ENCODE measurements around the gene OSTC.

OSTC gene

GRCh38 chr4:108650212-108651013, at the start of gene OSTC:
TSS of gene OSTC (plus strand) at chr4:108650599. CDS start at chr4:108650656, 57 bp downstream.
- no peaks in the 10 kb centered on the region for H4K20me1 ChIP-seq (ENCODE audit: insufficient read depth, low read length)
- H3K79me2 ChIP-seq (ENCODE audit: low read length): peaks cover 49% of the 10 kb centered on the region
- H3K36me3 ChIP-seq (replicated peaks; ENCODE audit: insufficient read depth, low read length): no peaks in the 10 kb centered on the region
- no peaks in the 10 kb centered on the region for H3F3A ChIP-seq (ENCODE audit: insufficient read depth, low read length)
- no peak for TF ChIP-seq EZH2 (optimal IDR thresholded peaks at IDR 0.05; ENCODE audit: low read depth, low read length)
- peak; percentile 16; the same call in 1 of the 2 replicates for TF ChIP-seq CTCF (IDR thresholded peaks at IDR 0.05; ENCODE audit: low read length)
- TF ChIP-seq EZH2phosphoT487 (IDR thresholded peaks at IDR 0.05; ENCODE audit: low read length): no peak
- peak; percentile 93 for DNase-seq
- no peaks in the 10 kb centered on the region for H3K27me3 ChIP-seq (replicated peaks; ENCODE audit: insufficient read depth, low read length)
- H2AFZ ChIP-seq (ENCODE audit: low read length): peak within 1 kb of the TSS; percentile 76
- H3K4me1 ChIP-seq (ENCODE audit: low read length): 0 out of 2 replicates have a peak, but pooled peaks cover 4% of the 10 kb centered on the region
- peak within 1 kb of the TSS; percentile 92 for H3K4me3 ChIP-seq (ENCODE audit: low read length)
- H3K4me2 ChIP-seq (ENCODE audit: low read depth, low read length): peak within 1 kb of the TSS; percentile 83
- no peaks in the 10 kb centered on the region for H3K9me3 ChIP-seq (replicated peaks; ENCODE audit: insufficient read depth, low read length)
- peak within 1 kb of the TSS; percentile 83 for H3K9ac ChIP-seq (ENCODE audit: low read length)
- H3K27ac ChIP-seq (ENCODE audit: low read length): peak within 1 kb of the TSS; percentile 55; the same call in 1 of the 2 replicates
- H3K9me2 ChIP-seq (replicated peaks; ENCODE audit: insufficient read depth, low read length): no peaks in the 10 kb centered on the region

GRCh38 chr4:108601106-108601505, 49.3 kb upstream of the OSTC start:
- H3K27me3 ChIP-seq (replicated peaks; ENCODE audit: insufficient read depth, low read length): no peaks in the 10 kb centered on the region
- H3K9ac ChIP-seq (ENCODE audit: low read length): no peak overlapping the region
- TF ChIP-seq EZH2 (optimal IDR thresholded peaks at IDR 0.05; ENCODE audit: low read depth, low read length) (no peak), EZH2phosphoT487 (IDR thresholded peaks at IDR 0.05; ENCODE audit: low read length) (no peak), CTCF (IDR thresholded peaks at IDR 0.05; ENCODE audit: low read length) (no peak)
- H3K36me3 ChIP-seq (replicated peaks; ENCODE audit: insufficient read depth, low read length): no peaks in the 10 kb centered on the region
- no peaks in the 10 kb centered on the region for H3K9me3 ChIP-seq (replicated peaks; ENCODE audit: insufficient read depth, low read length)
- H3K4me2 ChIP-seq (ENCODE audit: low read depth, low read length): no peak overlapping the region
- no peaks in the 10 kb centered on the region for H4K20me1 ChIP-seq (ENCODE audit: insufficient read depth, low read length)
- no peak overlapping the region for H3K27ac ChIP-seq (ENCODE audit: low read length)
- H3K4me3 ChIP-seq (ENCODE audit: low read length): no peak overlapping the region
- H3K9me2 ChIP-seq (replicated peaks; ENCODE audit: insufficient read depth, low read length): no peaks in the 10 kb centered on the region
- H3K79me2 ChIP-seq (ENCODE audit: low read length): no peaks in the 10 kb centered on the region
- no peak overlapping the region for H2AFZ ChIP-seq (ENCODE audit: low read length)
- DNase-seq: no peak
- no peaks in the 10 kb centered on the region for H3K4me1 ChIP-seq (ENCODE audit: low read length)
- H3F3A ChIP-seq (ENCODE audit: insufficient read depth, low read length): no peaks in the 10 kb centered on the region

- Histone ChIP-seq H3K4me3 (ENCODE audit: low read length) (no peak overlapping the region), H3K27me3 (replicated peaks; ENCODE audit: insufficient read depth, low read length) (no peaks in the 10 kb centered on the region), H3K27ac (ENCODE audit: low read length) (no peak overlapping the region), H3K4me1 (ENCODE audit: low read length) (no peaks in the 10 kb centered on the region), H2AFZ (ENCODE audit: low read length) (no peak overlapping the region), H3K79me2 (ENCODE audit: low read length) (no peaks in the 10 kb centered on the region), H3K9me2 (replicated peaks; ENCODE audit: insufficient read depth, low read length) (no peaks in the 10 kb centered on the region), H3F3A (ENCODE audit: insufficient read depth, low read length) (no peaks in the 10 kb centered on the region), H3K9me3 (replicated peaks; ENCODE audit: insufficient read depth, low read length) (no peaks in the 10 kb centered on the region), H3K4me2 (ENCODE audit: low read depth, low read length) (no peak overlapping the region), H4K20me1 (ENCODE audit: insufficient read depth, low read length) (no peaks in the 10 kb centered on the region), H3K36me3 (replicated peaks; ENCODE audit: insufficient read depth, low read length) (no peaks in the 10 kb centered on the region), H3K9ac (ENCODE audit: low read length) (no peak overlapping the region)
- DNase-seq: no peak
- TF ChIP-seq EZH2 (optimal IDR thresholded peaks at IDR 0.05; ENCODE audit: low read depth, low read length): no peak
- no peak for TF ChIP-seq CTCF (IDR thresholded peaks at IDR 0.05; ENCODE audit: low read length)
- TF ChIP-seq EZH2phosphoT487 (IDR thresholded peaks at IDR 0.05; ENCODE audit: low read length): no peak
Measured at GRCh38 chr4:108601532-108601931, 48.9 kb upstream of the OSTC start.
